Activated naive CD4-positive, alpha-beta T cell treated with anti-CD3 and anti-CD28 coated beads, Interleukin-2, amount 10 ng/mL, durations not matched to agents 7 days and 5 days (primary cell): ENCODE results near the gene CLEC16A.

Source experiments
- CTCF ChIA-PET: fragments of 350-600 bp; sonication (Branson Sonifier 250); formaldehyde crosslinking; loops from one replicate; lab custom pipeline; 2021; ENCODE audit warnings: antibody characterized with exemption; lab: Charles Lee
- DNase-seq: peaks from one replicate; pipeline ENCODE4 v3.0.0-alpha.2; 2020
- H3K27ac Mint-ChIP-seq: one replicate; pipeline ENCODE4 v1.8.0; 2021; ENCODE audit warnings: mild to moderate bottlenecking, moderate library complexity, mixed read lengths
- H3K27me3 Mint-ChIP-seq: one replicate; pipeline ENCODE4 v1.8.0; 2021; ENCODE audit warnings: mild to moderate bottlenecking, mixed read lengths
- H3K36me3 Mint-ChIP-seq: one replicate; pipeline ENCODE4 v1.8.0; 2021; ENCODE audit warnings: mixed read lengths
- H3K4me1 Mint-ChIP-seq: one replicate; pipeline ENCODE4 v1.8.0; 2021; ENCODE audit warnings: mixed read lengths
- H3K4me3 Mint-ChIP-seq: one replicate; pipeline ENCODE4 v1.8.0; 2021; ENCODE audit warnings: mild to moderate bottlenecking, moderate library complexity, mixed read lengths
- H3K9me3 Mint-ChIP-seq: one replicate; pipeline ENCODE4 v1.8.0; 2021; ENCODE audit warnings: mixed read lengths

The CLEC16A gene

DNA sequence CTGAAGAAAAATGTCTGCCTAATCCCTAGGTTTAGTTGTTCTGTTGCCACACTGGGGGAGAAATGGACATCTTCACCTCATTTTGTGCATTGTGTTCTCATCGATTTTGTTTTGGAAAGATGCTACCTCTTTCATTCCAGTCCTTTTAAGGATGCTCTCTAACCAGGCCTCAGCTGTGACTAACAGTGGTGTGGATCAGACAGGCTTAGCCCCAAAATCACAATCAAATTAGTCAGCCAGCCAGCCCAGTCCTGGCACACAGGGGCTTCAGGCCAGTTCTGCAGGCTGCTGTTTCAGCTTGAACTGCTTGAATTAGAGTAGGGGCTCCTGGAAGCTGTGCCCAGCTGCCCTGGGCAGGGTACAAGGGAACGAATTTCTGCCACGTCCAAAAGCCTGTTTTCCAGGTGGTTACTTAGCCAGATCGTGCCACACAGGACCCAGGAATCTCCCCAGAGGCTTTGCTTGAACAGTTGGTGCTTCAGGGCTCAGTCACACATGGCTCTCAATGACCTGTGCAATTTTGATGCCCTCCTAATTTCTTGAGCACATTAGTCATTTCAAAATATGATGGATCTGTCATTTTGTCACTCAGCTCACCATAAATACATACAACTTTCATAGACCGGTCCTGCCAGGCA lies 60.7 kb downstream of the CLEC16A start:
- Mint-ChIP-seq H3K9me3 (no peaks in the 10 kb centered on the region), H3K4me3 (no peak overlapping the region), H3K36me3 (peaks cover 47% of the 10 kb centered on the region), H3K4me1 (peaks cover 17% of the 10 kb centered on the region), H3K27ac (no peak overlapping the region), H3K27me3 (no peaks in the 10 kb centered on the region)
- CTCF ChIA-PET: no interaction called here
- DNase-seq: no peak

DNA sequence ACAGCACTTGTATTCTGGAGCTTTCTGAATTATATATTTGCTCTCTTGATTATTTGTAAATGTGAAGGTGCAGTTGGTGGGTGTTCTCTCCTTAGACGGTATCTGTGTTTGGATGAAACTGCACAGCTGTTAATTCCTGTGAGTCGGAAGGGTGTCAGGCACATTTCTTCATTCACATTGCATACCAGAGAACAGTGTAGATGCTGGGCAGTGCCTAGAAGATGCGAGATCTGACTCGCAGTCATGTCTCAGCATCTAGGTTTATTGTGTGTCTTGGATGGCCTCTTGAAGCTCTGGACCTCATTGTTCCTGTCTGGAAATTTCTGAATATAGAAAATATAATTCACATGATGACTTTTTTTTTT lies 61.2 kb downstream of the CLEC16A start:
- CTCF ChIA-PET: no interaction called here
- peaks cover 17% of the 10 kb centered on the region for H3K4me1 Mint-ChIP-seq
- no peaks in the 10 kb centered on the region for H3K27me3 Mint-ChIP-seq

DNA sequence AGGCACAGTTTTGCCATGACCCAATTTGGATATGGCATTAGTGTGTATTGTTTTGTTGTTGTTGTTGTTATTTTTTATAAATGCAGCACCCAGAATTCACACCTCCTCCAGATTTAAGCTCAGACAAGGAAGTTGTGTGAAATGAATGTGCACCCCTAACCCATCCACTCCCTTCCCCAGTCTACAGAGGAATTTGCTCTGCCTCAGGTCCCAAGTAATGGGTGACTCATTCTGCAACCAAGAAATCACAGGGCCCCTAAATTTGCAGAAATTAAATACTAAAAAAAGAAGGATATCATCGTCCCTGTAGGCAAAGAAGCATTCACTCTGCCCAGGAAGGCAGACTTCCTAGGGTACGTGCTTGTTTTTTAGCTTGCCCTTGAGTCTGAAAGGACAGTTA lies 62.3 kb downstream of the CLEC16A start:
- Mint-ChIP-seq H3K4me3 (no peak overlapping the region), H3K4me1 (peaks cover 17% of the 10 kb centered on the region), H3K9me3 (no peaks in the 10 kb centered on the region), H3K27me3 (no peaks in the 10 kb centered on the region), H3K27ac (no peak overlapping the region), H3K36me3 (peaks cover 53% of the 10 kb centered on the region)
- CTCF ChIA-PET: no interaction called here
- no peak for DNase-seq

More for the DNA sequence above, 61.2 kb downstream of the CLEC16A start:
- Mint-ChIP-seq H3K9me3 (no peaks in the 10 kb centered on the region), H3K4me3 (no peak overlapping the region), H3K36me3 (peaks cover 46% of the 10 kb centered on the region), H3K27ac (no peak overlapping the region)
- DNase-seq: no peak

DNA sequence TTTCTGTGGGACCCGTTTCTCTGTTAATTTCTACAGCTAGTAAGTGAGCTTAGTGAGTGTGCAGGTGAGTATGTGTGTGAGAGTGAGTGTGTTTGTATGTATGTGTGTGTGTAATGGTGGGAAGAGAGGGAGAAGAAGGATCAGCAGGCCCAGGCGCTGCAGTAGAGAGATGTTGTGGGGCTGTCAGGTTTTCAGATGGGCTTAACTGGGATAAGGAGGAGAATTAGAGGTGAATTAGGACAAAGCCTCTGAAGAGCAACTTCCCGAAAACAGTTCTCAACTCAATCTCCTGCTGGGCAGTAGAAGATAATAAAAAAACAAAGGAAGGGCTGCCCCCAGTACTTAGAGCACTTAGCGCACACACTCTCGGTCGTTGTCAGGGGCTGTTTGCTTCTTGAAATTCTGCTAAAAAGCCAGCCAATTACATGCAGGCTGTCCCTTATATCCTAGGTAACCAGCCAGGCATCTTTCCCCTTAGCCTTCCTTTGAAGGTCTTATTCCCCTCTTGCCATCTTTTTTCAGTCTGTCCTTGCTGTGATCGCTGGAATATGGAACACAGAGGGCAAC lies 63.4 kb downstream of the CLEC16A start:
- Mint-ChIP-seq H3K27me3 (no peaks in the 10 kb centered on the region), H3K36me3 (peaks cover 53% of the 10 kb centered on the region), H3K9me3 (no peaks in the 10 kb centered on the region), H3K4me1 (peaks cover 17% of the 10 kb centered on the region), H3K27ac (no peak overlapping the region), H3K4me3 (no peak overlapping the region)
- DNase-seq: no peak
- CTCF ChIA-PET: no interaction called here

DNA sequence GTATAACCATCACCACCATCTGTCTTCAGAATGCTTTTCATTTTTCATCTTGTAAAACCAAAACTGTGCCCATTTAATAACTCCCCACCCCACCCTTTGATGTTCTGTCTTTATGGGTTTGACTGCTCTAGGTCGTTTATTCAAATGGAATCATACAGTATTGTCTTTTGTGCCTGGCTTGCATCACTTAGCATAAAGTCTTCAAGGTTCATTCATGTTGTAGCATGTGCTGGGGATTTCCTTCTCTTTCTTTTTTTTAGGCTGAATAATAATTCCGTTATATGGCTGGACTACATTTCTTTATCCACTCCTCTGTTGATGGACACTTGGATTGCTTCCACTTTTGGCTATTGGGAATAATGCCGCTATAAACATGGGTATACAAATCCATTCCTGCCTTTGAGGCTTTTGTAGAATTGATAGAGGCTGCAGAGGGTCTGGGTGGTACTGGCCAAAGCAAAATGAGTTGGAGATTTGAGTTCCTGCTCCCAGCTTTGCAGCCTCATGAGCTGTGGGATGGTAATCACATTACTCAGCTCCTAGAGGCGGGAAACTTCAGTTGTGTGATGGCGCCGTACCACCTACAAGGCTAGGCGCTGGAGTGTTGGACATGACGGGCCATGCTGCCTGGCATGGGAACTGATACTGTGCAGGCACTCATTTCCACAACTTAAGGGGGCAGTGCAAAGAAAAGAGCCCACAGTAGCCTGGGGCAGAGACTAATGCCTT lies 64.8 kb downstream of the CLEC16A start:
- Mint-ChIP-seq H3K27me3 (no peaks in the 10 kb centered on the region), H3K9me3 (no peaks in the 10 kb centered on the region), H3K4me3 (no peak overlapping the region), H3K27ac (no peak overlapping the region), H3K4me1 (peaks cover 12% of the 10 kb centered on the region), H3K36me3 (peaks cover 46% of the 10 kb centered on the region)
- DNase-seq: no peak
- CTCF ChIA-PET: no interaction called here

- no peak for DNase-seq
- no peak overlapping the region for H3K27ac Mint-ChIP-seq
- CTCF ChIA-PET: no interaction called here
- H3K27me3 Mint-ChIP-seq: no peaks in the 10 kb centered on the region
- H3K4me3 Mint-ChIP-seq: no peak overlapping the region
- peaks cover 43% of the 10 kb centered on the region for H3K36me3 Mint-ChIP-seq
- H3K9me3 Mint-ChIP-seq: no peaks in the 10 kb centered on the region
- H3K4me1 Mint-ChIP-seq: peaks cover 5% of the 10 kb centered on the region
Observed at GRCh38 chr16:11010575-11011221, 66.3 kb downstream of the CLEC16A start.

DNA sequence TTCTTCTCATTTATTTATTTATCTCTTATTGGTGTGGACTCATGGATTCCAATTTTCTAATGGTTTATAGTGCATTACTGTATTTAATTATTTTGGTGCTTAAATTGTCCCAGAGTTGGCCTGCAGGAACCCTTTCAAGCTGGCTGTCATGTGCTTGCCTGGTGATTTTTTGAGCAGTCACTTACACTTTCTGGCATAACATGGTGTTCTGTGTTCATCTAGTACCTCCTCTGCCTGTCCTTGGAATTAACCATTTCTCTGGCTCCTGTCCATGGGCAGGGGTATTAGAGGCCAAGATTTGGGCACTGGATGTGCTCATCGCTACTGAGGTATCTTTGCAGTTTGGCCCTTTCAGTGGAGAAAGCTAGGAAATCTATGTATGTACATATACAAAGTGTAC lies 67.0 kb downstream of the CLEC16A start:
- Mint-ChIP-seq H3K4me3 (no peak overlapping the region), H3K36me3 (peaks cover 43% of the 10 kb centered on the region), H3K4me1 (peaks cover 5% of the 10 kb centered on the region), H3K27ac (no peak overlapping the region), H3K27me3 (no peaks in the 10 kb centered on the region), H3K9me3 (no peaks in the 10 kb centered on the region)
- CTCF ChIA-PET: no interaction called here
- DNase-seq: no peak

DNA sequence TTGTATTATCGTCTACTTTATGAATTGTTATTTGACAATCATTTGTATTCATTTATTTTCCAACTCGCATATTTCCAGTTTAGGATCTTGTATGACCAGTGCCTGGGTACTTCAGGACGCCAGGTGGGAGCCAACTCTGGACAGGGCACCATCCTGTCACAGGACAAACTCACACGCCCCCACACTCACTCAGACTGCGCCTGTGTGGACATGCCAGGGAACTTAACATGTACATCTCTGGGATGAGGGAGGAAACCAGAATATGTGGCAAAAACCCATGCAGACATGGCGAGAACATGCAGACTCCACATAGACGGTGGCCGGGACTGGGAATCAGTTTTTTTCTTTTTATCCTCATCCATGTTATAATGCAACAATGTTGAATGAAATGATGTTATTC lies 68.5 kb downstream of the CLEC16A start:
- Mint-ChIP-seq H3K27me3 (no peaks in the 10 kb centered on the region), H3K4me3 (no peak overlapping the region), H3K27ac (no peak overlapping the region), H3K36me3 (peaks cover 40% of the 10 kb centered on the region), H3K4me1 (peaks cover 6% of the 10 kb centered on the region), H3K9me3 (no peaks in the 10 kb centered on the region)
- DNase-seq: no peak
- CTCF ChIA-PET: no interaction called here

DNA sequence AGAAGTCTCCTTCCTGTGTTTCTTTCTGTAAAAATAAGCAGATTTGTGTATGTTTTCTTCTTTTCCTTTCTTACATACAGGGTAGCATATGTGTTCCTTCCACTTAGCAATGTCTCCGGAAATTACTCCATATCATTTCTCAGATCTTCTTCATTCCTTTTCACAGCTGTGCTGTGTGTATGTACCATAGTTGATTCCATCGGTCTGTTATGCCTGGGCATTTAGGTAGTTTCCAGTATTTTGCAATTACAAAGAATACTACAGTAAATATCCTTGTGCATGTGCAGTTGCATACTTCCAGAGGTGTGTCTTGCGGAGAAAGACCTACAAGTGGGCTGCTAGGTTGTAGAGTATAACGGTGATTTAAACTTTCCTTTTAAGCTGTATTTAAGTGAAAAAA lies 69.8 kb downstream of the CLEC16A start:
- no peak for DNase-seq
- H3K4me1 Mint-ChIP-seq: peaks cover 4% of the 10 kb centered on the region
- CTCF ChIA-PET: no interaction called here

DNA sequence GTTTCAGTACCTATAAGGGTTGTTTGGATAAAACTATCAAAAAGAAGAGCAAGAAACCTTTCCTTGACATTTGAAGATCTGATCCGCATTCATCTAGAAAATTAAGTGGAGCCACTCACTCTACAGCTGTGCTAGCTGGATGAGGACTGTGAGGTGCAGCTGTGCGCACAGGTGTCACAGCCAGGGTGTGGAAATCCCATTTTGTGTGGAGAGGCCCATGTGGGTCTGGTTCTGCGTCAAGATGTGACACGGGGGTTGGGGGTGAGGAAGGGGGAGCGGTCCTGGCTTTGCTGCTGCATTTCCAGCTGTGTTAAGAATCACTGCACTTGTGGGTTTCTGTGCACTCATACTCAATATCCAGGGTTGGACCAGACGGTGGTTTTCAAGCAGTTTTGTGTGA lies 70.7 kb downstream of the CLEC16A start:
- H3K9me3 Mint-ChIP-seq: no peaks in the 10 kb centered on the region
- CTCF ChIA-PET: interaction anchor here (0.6 to 2.2 kb wide), 2 partner anchors 10 to 30 kb away, joined by 3 to 6 read pairs; no protein-coding TSS in a partner anchor
- H3K4me3 Mint-ChIP-seq: no peak overlapping the region
- peaks cover 4% of the 10 kb centered on the region for H3K4me1 Mint-ChIP-seq
- no peak overlapping the region for H3K27ac Mint-ChIP-seq
- DNase-seq: no peak
- peaks cover 31% of the 10 kb centered on the region for H3K36me3 Mint-ChIP-seq
- H3K27me3 Mint-ChIP-seq: no peaks in the 10 kb centered on the region

More for the DNA sequence above, 69.8 kb downstream of the CLEC16A start:
- Mint-ChIP-seq H3K27me3 (no peaks in the 10 kb centered on the region), H3K36me3 (peaks cover 37% of the 10 kb centered on the region), H3K4me3 (no peak overlapping the region), H3K9me3 (no peaks in the 10 kb centered on the region), H3K27ac (no peak overlapping the region)

DNA sequence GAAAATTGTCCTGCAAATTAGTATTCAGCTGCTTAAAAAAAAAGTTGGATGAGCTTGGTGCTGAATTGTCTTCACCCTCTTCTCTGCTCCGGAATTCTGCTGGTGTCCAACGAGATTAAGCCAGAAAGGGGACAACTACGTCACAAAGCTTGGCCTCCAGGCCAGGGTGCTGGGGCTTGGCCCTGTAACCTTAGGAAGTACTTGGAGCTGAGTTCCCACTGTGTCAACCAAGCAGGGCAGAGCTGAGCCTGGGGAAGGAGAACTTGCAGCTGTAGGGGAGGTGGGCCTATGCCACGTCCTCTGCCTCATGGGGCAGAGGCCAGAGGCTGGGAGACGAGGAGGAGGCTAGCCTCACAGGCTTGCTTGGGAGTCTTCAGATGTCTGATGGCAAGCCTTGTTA lies 71.2 kb downstream of the CLEC16A start:
- no peak overlapping the region for H3K27ac Mint-ChIP-seq
- H3K27me3 Mint-ChIP-seq: no peaks in the 10 kb centered on the region
- DNase-seq: no peak
- H3K4me1 Mint-ChIP-seq: peaks cover 4% of the 10 kb centered on the region
- H3K9me3 Mint-ChIP-seq: no peaks in the 10 kb centered on the region
- H3K4me3 Mint-ChIP-seq: no peak overlapping the region
- CTCF ChIA-PET: interaction anchor here (2.2 kb wide), 1 partner anchor 10 kb away, joined by 6 read pairs; no protein-coding TSS in a partner anchor
- H3K36me3 Mint-ChIP-seq: peaks cover 31% of the 10 kb centered on the region

DNA sequence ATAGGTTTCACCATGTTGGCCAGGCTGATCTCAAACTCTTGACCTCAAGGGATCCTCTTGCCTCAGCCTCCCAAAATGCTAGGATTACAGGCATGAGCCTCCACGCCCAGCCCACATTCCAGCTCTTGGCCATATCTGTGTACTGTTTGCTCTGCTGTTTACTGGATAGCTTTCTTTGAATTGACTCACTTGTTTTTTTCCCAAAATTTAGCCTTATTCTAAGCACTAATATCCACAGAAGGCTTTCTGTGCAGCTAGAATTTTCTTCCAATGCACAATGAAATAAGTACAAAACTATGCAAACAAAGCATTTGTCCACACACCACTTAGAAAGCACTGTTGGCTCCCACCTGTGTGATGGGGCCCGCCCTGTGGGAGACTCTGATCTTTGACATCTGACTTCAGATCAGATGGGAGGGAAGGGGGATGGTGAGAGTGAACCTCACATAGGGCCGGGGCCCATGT lies 72.2 kb downstream of the CLEC16A start:
- no peak for DNase-seq
- no peaks in the 10 kb centered on the region for H3K27me3 Mint-ChIP-seq
- peaks cover 30% of the 10 kb centered on the region for H3K36me3 Mint-ChIP-seq
- H3K4me3 Mint-ChIP-seq: no peak overlapping the region
- CTCF ChIA-PET: interaction anchor here (2.2 kb wide), 1 partner anchor 9 kb away, joined by 6 read pairs; no protein-coding TSS in a partner anchor
- no peaks in the 10 kb centered on the region for H3K9me3 Mint-ChIP-seq
- no peak overlapping the region for H3K27ac Mint-ChIP-seq
- H3K4me1 Mint-ChIP-seq: peaks cover 4% of the 10 kb centered on the region

DNA sequence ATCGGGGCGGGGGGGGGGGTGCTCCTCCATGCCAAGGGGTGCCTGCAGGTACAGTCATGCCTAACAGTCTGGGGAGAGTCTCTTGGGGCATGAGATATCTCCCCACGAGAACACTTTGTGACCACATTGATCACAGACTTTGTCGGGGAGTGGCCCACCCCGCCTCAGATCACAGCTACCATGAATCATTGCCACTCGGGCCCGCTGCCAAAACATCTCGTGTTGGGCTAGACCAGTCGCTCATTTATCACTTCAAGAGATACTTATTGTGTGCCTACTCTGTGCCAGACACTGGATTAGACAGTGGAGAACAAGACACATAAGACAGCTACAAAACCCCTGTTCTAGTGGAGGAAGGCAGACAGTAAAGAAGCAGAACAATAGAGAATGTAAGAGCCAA lies 72.6 kb downstream of the CLEC16A start:
- Mint-ChIP-seq H3K36me3 (peaks cover 30% of the 10 kb centered on the region), H3K9me3 (no peaks in the 10 kb centered on the region), H3K27ac (no peak overlapping the region), H3K27me3 (no peaks in the 10 kb centered on the region), H3K4me1 (peaks cover 4% of the 10 kb centered on the region), H3K4me3 (no peak overlapping the region)
- DNase-seq: no peak
- CTCF ChIA-PET: no interaction called here

DNA sequence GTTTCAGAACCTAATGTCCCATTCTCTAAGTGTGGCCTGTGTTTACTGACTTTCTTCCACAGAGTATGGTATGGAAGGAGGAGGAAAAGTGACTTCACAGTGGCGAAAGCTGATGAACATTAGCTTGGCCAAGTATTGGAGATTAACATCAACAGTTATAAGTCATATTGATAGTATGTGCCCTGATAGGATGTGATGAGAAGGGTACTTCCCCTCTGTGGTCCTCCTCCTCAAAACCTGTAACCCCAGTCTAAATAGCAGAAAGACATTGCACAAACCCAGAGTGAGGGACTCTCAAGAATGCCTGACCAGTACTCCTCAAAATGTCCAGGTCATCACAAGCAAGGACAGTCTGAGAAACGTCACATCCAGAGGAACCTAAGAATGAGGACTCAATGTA lies 73.1 kb downstream of the CLEC16A start:
- Mint-ChIP-seq H3K4me3 (no peak overlapping the region), H3K4me1 (peaks cover 4% of the 10 kb centered on the region), H3K9me3 (no peaks in the 10 kb centered on the region), H3K27ac (no peak overlapping the region), H3K27me3 (no peaks in the 10 kb centered on the region), H3K36me3 (peaks cover 29% of the 10 kb centered on the region)
- CTCF ChIA-PET: no interaction called here
- no peak for DNase-seq
